Spleen (tissue), 7 donors: Measurements from ENCODE around the gene USP4.

Source experiments
- POLR2A ChIP-seq, 3 donors: fragments of 450-650 bp; IDR thresholded peaks; one replicate each; pipeline ENCODE4 v1.5.1; 2017; ENCODE audit warnings: antibody characterized with exemption in 3 of 3, mild to moderate bottlenecking in 1 of 3
- POLR2AphosphoS5 ChIP-seq, 3 donors: sonication (generic); formaldehyde crosslinking; IDR thresholded peaks; one replicate each; pipeline ENCODE4 v1.5.1; 2017; ENCODE audit warnings: antibody characterized with exemption in 3 of 3
- TF ChIP-seq, protein P1 (sequence below), 11 experiments: fragments of 200-600 bp in 7 of 11; fragments of 450-650 bp in 4 of 11; sonication (generic) in 4 of 11; IDR thresholded peaks in 8 of 11; conservative IDR thresholded peaks in 3 of 11; 1 replicate in 7 of 11; 2 replicates in 4 of 11; pipeline versions ENCODE4 v1.4.0 to v1.8.0; 2016 to 2021; ENCODE audit warnings: antibody characterized with exemption in 11 of 11, inconsistent platforms in 4 of 11, mild to moderate bottlenecking in 1 of 11
- donor health status: DM: no; HTN: no; CAD: no; lungs with moderate emphysema.
- donor health status: DM: no; HTN: no; CAD: no.
- donor health status: DM: no; HTN: no; CAD: no.

GRCh38 chr3:49255718-49256511, 83.9 kb downstream of the USP4 start:
- TF ChIP-seq POLR2AphosphoS5 (IDR thresholded peaks at IDR 0.05), result no peak
- TF ChIP-seq, protein P1, sequence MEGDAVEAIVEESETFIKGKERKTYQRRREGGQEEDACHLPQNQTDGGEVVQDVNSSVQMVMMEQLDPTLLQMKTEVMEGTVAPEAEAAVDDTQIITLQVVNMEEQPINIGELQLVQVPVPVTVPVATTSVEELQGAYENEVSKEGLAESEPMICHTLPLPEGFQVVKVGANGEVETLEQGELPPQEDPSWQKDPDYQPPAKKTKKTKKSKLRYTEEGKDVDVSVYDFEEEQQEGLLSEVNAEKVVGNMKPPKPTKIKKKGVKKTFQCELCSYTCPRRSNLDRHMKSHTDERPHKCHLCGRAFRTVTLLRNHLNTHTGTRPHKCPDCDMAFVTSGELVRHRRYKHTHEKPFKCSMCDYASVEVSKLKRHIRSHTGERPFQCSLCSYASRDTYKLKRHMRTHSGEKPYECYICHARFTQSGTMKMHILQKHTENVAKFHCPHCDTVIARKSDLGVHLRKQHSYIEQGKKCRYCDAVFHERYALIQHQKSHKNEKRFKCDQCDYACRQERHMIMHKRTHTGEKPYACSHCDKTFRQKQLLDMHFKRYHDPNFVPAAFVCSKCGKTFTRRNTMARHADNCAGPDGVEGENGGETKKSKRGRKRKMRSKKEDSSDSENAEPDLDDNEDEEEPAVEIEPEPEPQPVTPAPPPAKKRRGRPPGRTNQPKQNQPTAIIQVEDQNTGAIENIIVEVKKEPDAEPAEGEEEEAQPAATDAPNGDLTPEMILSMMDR (IDR thresholded peaks at IDR 0.05 in 8 of 11, conservative IDR thresholded peaks at IDR 0.05 in 3 of 11), result no peak
- no peak for TF ChIP-seq POLR2A (IDR thresholded peaks at IDR 0.05)
